HL-60 (cell line): ENCODE measurements around the gene DTYMK.

Experiments
- CTCF ChIP-seq: IDR thresholded peaks from one replicate; pipeline ENCODE4 v1.5.1; 2011; ENCODE audit warnings: low read length, control low read depth, inconsistent platforms; ENCODE audit not compliant: insufficient read depth
- GABPA ChIP-seq: IDR thresholded peaks from 2 replicates; pipeline ENCODE4 v1.6.1; 2012; ENCODE audit warnings: low read depth
- POLR2AphosphoS5 ChIP-seq: IDR thresholded peaks from 2 replicates; pipeline ENCODE4 v1.6.1; 2012; ENCODE audit warnings: low read depth
- REST ChIP-seq: IDR thresholded peaks from 2 replicates; pipeline ENCODE4 v1.6.1; 2012; ENCODE audit warnings: low read depth; ENCODE audit not compliant: insufficient replicate concordance
- SPI1 ChIP-seq: IDR thresholded peaks from 2 replicates; pipeline ENCODE4 v1.6.1; 2012; ENCODE audit warnings: low read depth, mild to moderate bottlenecking, borderline replicate concordance

GRCh38 chr2:241635756-241636155 is 50.9 kb downstream of the DTYMK start:
- TF ChIP-seq POLR2AphosphoS5, result no peak
- no peak for TF ChIP-seq CTCF
- TF ChIP-seq SPI1, result no peak
- no peak for TF ChIP-seq REST
- no peak for TF ChIP-seq GABPA
